Transverse colon (tissue), 3 donors: ENCODE data around the gene MRPL52.

ENCODE experiments used
- CTCF ChIP-seq, 5 experiments: fragments of 200-600 bp in 3 of 5; fragments of 450-650 bp in 2 of 5; sonication (generic) in 3 of 5; IDR thresholded peaks; 1 replicate in 2 of 5; 2 replicates in 3 of 5; pipeline ENCODE4 v1.5.1; 2016 to 2017; ENCODE audit warnings: antibody characterized with exemption in 5 of 5, inconsistent platforms in 3 of 5, mild to moderate bottlenecking in 2 of 5, moderate library complexity in 1 of 5
- POLR2A ChIP-seq: fragments of 450-650 bp; IDR thresholded peaks from one replicate; pipeline ENCODE4 v1.6.1; 2016; ENCODE audit warnings: antibody characterized with exemption, mild to moderate bottlenecking, moderate library complexity

GRCh38 chr14:22846811-22847307 lies 17.2 kb downstream of the MRPL52 start:
- TF ChIP-seq CTCF (IDR thresholded peaks at IDR 0.05) (no peak), POLR2A (no peak)
